Endothelial cell of umbilical vein (primary cell): ENCODE data around the gene NPPB. TPM values are rescaled to one million over a fixed set of nuclear protein-coding genes. Genes with fewer than 3 reads are reported as not detected.

Source experiments
- BruUV-seq: library from RNA; stranded (reverse); fragments of 400-500 nt; replicated peaks from 2 replicates; lab custom pipeline; 2021; lab: Mats Ljungman, UMichigan
- CTCF ChIA-PET: fragments of 300-600, 350-600 bp; sonication (Branson Sonifier 250); formaldehyde crosslinking; loops from one replicate; lab custom pipeline; 2021; ENCODE audit warnings: antibody characterized with exemption, inconsistent platforms; lab: Charles Lee
- POLR2A ChIA-PET: fragments of 300-600, 350-600 bp; sonication (Branson Sonifier 250); formaldehyde crosslinking; loops from one replicate; lab custom pipeline; 2021; ENCODE audit warnings: antibody characterized with exemption, inconsistent platforms; lab: Charles Lee
- DNase-seq: peaks from one replicate; pipeline ENCODE4 v3.0.0-alpha.2; 2011; ENCODE audit warnings: low read depth, low spot score
- FAIRE-seq: peaks from 2 replicates; lab custom pipeline; 2011; peaks lifted over from hg19 to GRCh38; lab: Jason Lieb, UNC
- H2AFZ ChIP-seq: 2 replicates; pipeline ENCODE4 v1.6.0; 2012; ENCODE audit warnings: low read depth, low read length, control low read depth, inconsistent platforms
- H3K27ac ChIP-seq: 2 replicates; pipeline ENCODE4 v1.5.1; 2011; ENCODE audit warnings: low read depth, mild to moderate bottlenecking, control low read depth, low read length, moderate library complexity; ENCODE audit not compliant: insufficient read depth
- H3K27me3 ChIP-seq, 2 experiments: 2 replicates each; pipeline versions ENCODE4 v1.6.0 to v1.6.1; 2011; ENCODE audit warnings: low read length in 2 of 2, mixed read lengths in 1 of 2; ENCODE audit not compliant: control insufficient read depth in 2 of 2, insufficient read depth in 2 of 2
- H3K36me3 ChIP-seq, 2 experiments: 2 replicates in 1 of 2; 3 replicates in 1 of 2; pipeline ENCODE4 v1.5.1; 2011; ENCODE audit warnings: low read length in 2 of 2, mild to moderate bottlenecking in 1 of 2, moderate library complexity in 1 of 2; ENCODE audit not compliant: control insufficient read depth in 2 of 2, insufficient read depth in 2 of 2; ENCODE audit errors: extremely low read depth in 1 of 2
- H3K4me1 ChIP-seq: 3 replicates; pipeline ENCODE4 v1.5.1; 2011; ENCODE audit warnings: mild to moderate bottlenecking, low read length; ENCODE audit not compliant: control insufficient read depth, insufficient read depth; ENCODE audit errors: extremely low read depth
- H3K4me2 ChIP-seq: 2 replicates; pipeline ENCODE4 v1.6.1; 2011; ENCODE audit warnings: low read length, control low read depth, mixed read lengths; ENCODE audit not compliant: insufficient read depth
- H3K4me3 ChIP-seq, 3 experiments: fragments of 200-600 bp in 1 of 3; sonication (generic), shearing (Covaris generic) in 1 of 3; replicated peaks in 1 of 3; 2 replicates each; pipeline ENCODE4 v1.5.1; 2011 to 2016; ENCODE audit warnings: control low read depth in 3 of 3, low read length in 3 of 3, mild to moderate bottlenecking in 2 of 3, inconsistent platforms in 1 of 3, low read depth in 1 of 3, moderate library complexity in 1 of 3; ENCODE audit not compliant: insufficient read depth in 1 of 3
- H3K79me2 ChIP-seq: 2 replicates; pipeline ENCODE4 v1.6.0; 2012; ENCODE audit warnings: low read length, inconsistent platforms; ENCODE audit not compliant: control insufficient read depth, insufficient read depth
- H3K9ac ChIP-seq: replicated peaks from 2 replicates; pipeline ENCODE3; 2011; ENCODE audit warnings: low read length, control low read depth; ENCODE audit not compliant: insufficient read depth; ENCODE audit errors: extremely low read depth
- H3K9me1 ChIP-seq: replicated peaks from 3 replicates; pipeline ENCODE4 v1.6.0; 2011; ENCODE audit warnings: mild to moderate bottlenecking, low read length; ENCODE audit not compliant: control insufficient read depth, insufficient read depth; ENCODE audit errors: extremely low read depth
- H3K9me3 ChIP-seq: replicated peaks from 2 replicates; pipeline ENCODE4 v1.5.1; 2012; ENCODE audit warnings: low read length, inconsistent platforms; ENCODE audit not compliant: control insufficient read depth, insufficient read depth
- H4K20me1 ChIP-seq: replicated peaks from 2 replicates; pipeline ENCODE3; 2011; ENCODE audit warnings: mild to moderate bottlenecking, low read length; ENCODE audit not compliant: control insufficient read depth, insufficient read depth; ENCODE audit errors: extremely low read depth
- EZH2 ChIP-seq: IDR thresholded peaks from 2 replicates; pipeline ENCODE4 v1.6.1; 2012; ENCODE audit warnings: borderline replicate concordance, low read depth, mild to moderate bottlenecking, moderate library complexity, low read length, inconsistent platforms; ENCODE audit not compliant: severe bottlenecking
- FOS ChIP-seq: IDR thresholded peaks from 2 replicates; pipeline ENCODE4 v1.6.1; 2011; ENCODE audit warnings: mild to moderate bottlenecking, low read length, moderate library complexity, borderline replicate concordance; ENCODE audit not compliant: insufficient read depth
- GATA2 ChIP-seq: IDR thresholded peaks from 2 replicates; pipeline ENCODE4 v1.7.0; 2011; ENCODE audit warnings: low read depth, mild to moderate bottlenecking, moderate library complexity, mixed read lengths, low read length; ENCODE audit not compliant: insufficient read length, insufficient read depth
- JUN ChIP-seq: IDR thresholded peaks from 2 replicates; pipeline ENCODE4 v1.6.1; 2011; ENCODE audit warnings: borderline replicate concordance, low read depth; ENCODE audit not compliant: insufficient read length, insufficient read depth
- MYC ChIP-seq: IDR thresholded peaks from one replicate; pipeline ENCODE4 v1.6.1; 2011; ENCODE audit warnings: mild to moderate bottlenecking, low read depth, low read length
- POLR2A ChIP-seq: IDR thresholded peaks from 2 replicates; pipeline ENCODE4 v1.6.1; 2012; ENCODE audit warnings: low read depth, mild to moderate bottlenecking, control low read depth, low read length
- POLR2AphosphoS5 ChIP-seq: IDR thresholded peaks from 2 replicates; pipeline ENCODE4 v1.6.1; 2012; ENCODE audit warnings: low read depth, mild to moderate bottlenecking, control low read depth, low read length, moderate library complexity; ENCODE audit not compliant: insufficient read depth
- dilution Hi-C: fragments of 300-500 bp; cut with MboI; formaldehyde crosslinking; loops from one replicate; pipeline ENCODE4 v1.15.0; 2019; ENCODE audit warnings: low sequenced_read_pairs; ENCODE audit not compliant: extremely low pct_ligation_motif_present
- intact Hi-C: fragments of 100-400 bp; cut with micrococcal nuclease; formaldehyde crosslinking; loops from one replicate; pipeline ENCODE4 v1.10.0; 2022
- polyA plus RNA-seq, 4 experiments: library from polyadenylated mRNA; depleted of rRNA in 3 of 4; stranded (reverse) in 3 of 4; unstranded in 1 of 4; fragments of >200 nt; gene quantifications; 2 replicates each; pipeline versions ENCODE4 v1.2.1 to v1.2.3, GENCODE V29; 2011 to 2012; ENCODE audit warnings: missing spikeins in 1 of 4
- total RNA-seq: library from RNA; stranded (reverse); gene quantifications from 2 replicates; pipeline ENCODE4 v1.2.3, GENCODE V29; 2021
- TF ChIP-seq, protein P1 (sequence below): IDR thresholded peaks from 2 replicates; pipeline ENCODE4 v1.6.1; 2011; ENCODE audit not compliant: insufficient read depth, insufficient read length
- TF ChIP-seq, protein P2 (sequence below), 2 donors: IDR thresholded peaks; 1 replicate in 1 of 2; 2 replicates in 1 of 2; pipeline ENCODE4 v1.5.1; 2011; ENCODE audit warnings: low read length in 2 of 2, mild to moderate bottlenecking in 2 of 2, moderate library complexity in 2 of 2, control low read depth in 1 of 2, inconsistent platforms in 1 of 2, low read depth in 1 of 2; ENCODE audit not compliant: insufficient read depth in 1 of 2; ENCODE audit errors: extremely low read depth in 1 of 2

Gene NPPB
- total and polyA plus RNA-seq, 2 donors (not counting 3 experiments of a cell fraction or from before 2014, with no cell fraction given) = not detected

DNA sequence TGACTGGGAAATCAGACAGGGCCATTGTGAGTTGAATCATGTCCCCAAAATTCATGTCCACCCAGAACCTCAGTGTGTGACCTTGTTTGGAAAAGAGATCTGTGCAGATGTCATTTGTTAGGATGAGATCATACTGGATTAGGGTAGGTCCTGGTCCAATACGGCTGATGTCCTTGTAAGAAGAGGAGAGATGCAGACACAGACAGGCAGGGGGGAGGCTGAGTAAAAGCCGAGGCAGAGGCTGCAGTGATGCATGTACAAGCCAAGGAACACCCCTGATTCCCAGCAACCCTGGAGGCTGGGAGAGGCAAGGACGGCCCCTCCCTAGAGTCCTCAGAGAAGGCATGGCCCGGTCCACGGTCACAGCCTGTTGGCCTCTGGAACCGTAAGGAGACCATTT lies 15.9 kb upstream of the NPPB start:
- BruUV-seq = no TSS peak
- Histone ChIP-seq H3K27me3 (no peaks in the 10 kb centered on the region), H4K20me1 (no peaks in the 10 kb centered on the region), H3K4me2 (no peak overlapping the region), H2AFZ (no peak overlapping the region), H3K4me1 (no peaks in the 10 kb centered on the region), H3K79me2 (no peaks in the 10 kb centered on the region), H3K9me1 (no peaks in the 10 kb centered on the region), H3K9ac (no peak overlapping the region), H3K4me3 (no peak overlapping the region), H3K9me3 (no peaks in the 10 kb centered on the region), H3K36me3 (no peaks in the 10 kb centered on the region), H3K27ac (no peak overlapping the region)
- ChIA-PET POLR2A (no interaction called here), CTCF (no interaction called here)
- TF ChIP-seq POLR2A = no peak
- TF ChIP-seq GATA2 = no peak
- TF ChIP-seq MYC = no peak
- TF ChIP-seq POLR2AphosphoS5 = no peak
- intact Hi-C loops = no loop called here
- dilution Hi-C loops = no loop called here
- DNase-seq (no peak), FAIRE-seq (no peak)

DNA sequence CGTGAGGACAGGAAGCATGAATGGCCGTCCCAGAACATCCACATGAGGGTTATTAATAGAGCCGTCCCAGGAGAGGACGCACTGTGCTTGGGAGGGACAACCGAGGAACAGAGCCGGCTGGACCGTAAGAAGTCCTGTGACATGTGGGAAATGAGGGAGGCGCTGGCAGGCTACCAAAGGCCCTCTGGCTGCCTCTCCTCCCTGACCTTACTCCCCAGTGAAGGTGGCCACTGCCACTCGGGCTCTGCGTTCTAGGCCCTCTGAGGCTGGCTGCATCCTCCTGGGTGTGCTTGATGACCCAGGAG lies 15.5 kb upstream of the NPPB start:
- FAIRE-seq = no peak
- no peaks in the 10 kb centered on the region for H3K79me2 ChIP-seq
- H3K9me3 ChIP-seq = no peaks in the 10 kb centered on the region
- H3K4me3 ChIP-seq = no peak overlapping the region
- no peaks in the 10 kb centered on the region for H3K36me3 ChIP-seq
- POLR2A ChIA-PET = no interaction called here
- no peak overlapping the region for H3K27ac ChIP-seq
- H4K20me1 ChIP-seq = no peaks in the 10 kb centered on the region
- no peak for DNase-seq
- H3K9ac ChIP-seq = no peak overlapping the region
- no peak overlapping the region for H3K4me2 ChIP-seq
- no peaks in the 10 kb centered on the region for H3K27me3 ChIP-seq
- H3K4me1 ChIP-seq = no peaks in the 10 kb centered on the region
- TF ChIP-seq, protein P1, sequence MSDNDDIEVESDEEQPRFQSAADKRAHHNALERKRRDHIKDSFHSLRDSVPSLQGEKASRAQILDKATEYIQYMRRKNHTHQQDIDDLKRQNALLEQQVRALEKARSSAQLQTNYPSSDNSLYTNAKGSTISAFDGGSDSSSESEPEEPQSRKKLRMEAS = no peak
- TF ChIP-seq EZH2 (no peak), GATA2 (no peak), POLR2AphosphoS5 (no peak), JUN (no peak), POLR2A (no peak), MYC (no peak), FOS (no peak)
- TF ChIP-seq, protein P2, sequence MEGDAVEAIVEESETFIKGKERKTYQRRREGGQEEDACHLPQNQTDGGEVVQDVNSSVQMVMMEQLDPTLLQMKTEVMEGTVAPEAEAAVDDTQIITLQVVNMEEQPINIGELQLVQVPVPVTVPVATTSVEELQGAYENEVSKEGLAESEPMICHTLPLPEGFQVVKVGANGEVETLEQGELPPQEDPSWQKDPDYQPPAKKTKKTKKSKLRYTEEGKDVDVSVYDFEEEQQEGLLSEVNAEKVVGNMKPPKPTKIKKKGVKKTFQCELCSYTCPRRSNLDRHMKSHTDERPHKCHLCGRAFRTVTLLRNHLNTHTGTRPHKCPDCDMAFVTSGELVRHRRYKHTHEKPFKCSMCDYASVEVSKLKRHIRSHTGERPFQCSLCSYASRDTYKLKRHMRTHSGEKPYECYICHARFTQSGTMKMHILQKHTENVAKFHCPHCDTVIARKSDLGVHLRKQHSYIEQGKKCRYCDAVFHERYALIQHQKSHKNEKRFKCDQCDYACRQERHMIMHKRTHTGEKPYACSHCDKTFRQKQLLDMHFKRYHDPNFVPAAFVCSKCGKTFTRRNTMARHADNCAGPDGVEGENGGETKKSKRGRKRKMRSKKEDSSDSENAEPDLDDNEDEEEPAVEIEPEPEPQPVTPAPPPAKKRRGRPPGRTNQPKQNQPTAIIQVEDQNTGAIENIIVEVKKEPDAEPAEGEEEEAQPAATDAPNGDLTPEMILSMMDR (IDR thresholded peaks at IDR 0.05; ENCODE audit: extremely low read depth in 1 of 2, insufficient read depth in 1 of 2, low read depth in 1 of 2, low read length in 2 of 2) = no peak
- intact Hi-C loops = no loop called here
- no peak overlapping the region for H2AFZ ChIP-seq
- dilution Hi-C loops = no loop called here
- BruUV-seq = no TSS peak
- H3K9me1 ChIP-seq = no peaks in the 10 kb centered on the region
- CTCF ChIA-PET = no interaction called here
